HT-29 (cell line): Measurements from ENCODE around the gene S100B. TPM values are rescaled to one million over a fixed set of nuclear protein-coding genes. Genes with fewer than 3 reads are reported as not detected.

Experiments used
- DNase-seq: peaks from one replicate; pipeline ENCODE4 v3.0.0-alpha.2; 2015; ENCODE audit warnings: low spot score
- total RNA-seq: library from RNA; depleted of rRNA; stranded (reverse); fragments of >200 nt; shearing (Covaris generic); gene quantifications from 2 replicates; pipeline ENCODE4 v1.2.3, GENCODE V29; 2014; rRNA removed

The S100B gene
- total RNA-seq, 1 experiment from 2014 or later, result not detected

GRCh38 chr21:46561445-46562090, 43.3 kb downstream of the S100B start:
- no peak for DNase-seq

GRCh38 chr21:46560568-46561444, 44.1 kb downstream of the S100B start:
- no peak for DNase-seq

GRCh38 chr21:46559291-46559983, 45.4 kb downstream of the S100B start:
- no peak for DNase-seq

- DNase-seq, result no peak
These were observed 46.9 kb downstream of the S100B start for GRCh38 chr21:46557919-46558392.

- no peak for DNase-seq
These were observed 47.4 kb downstream of the S100B start for GRCh38 chr21:46557469-46557868.

- DNase-seq, result no peak
These were observed 48.1 kb downstream of the S100B start for GRCh38 chr21:46556802-46557201.

- DNase-seq, result no peak
These were observed 49.2 kb downstream of the S100B start for GRCh38 chr21:46555678-46556077.

- no peak for DNase-seq
These were observed 49.7 kb downstream of the S100B start for GRCh38 chr21:46555225-46555617.

- DNase-seq, result no peak
These were observed 50.3 kb downstream of the S100B start for GRCh38 chr21:46554431-46555224.

GRCh38 chr21:46553993-46554392, 50.9 kb downstream of the S100B start:
- no peak for DNase-seq

GRCh38 chr21:46552865-46553379, 52.0 kb downstream of the S100B start:
- DNase-seq, result no peak

GRCh38 chr21:46552274-46552673, 52.6 kb downstream of the S100B start:
- no peak for DNase-seq

- DNase-seq, result no peak
These were observed 53.1 kb downstream of the S100B start for GRCh38 chr21:46551636-46552241.

- DNase-seq, result no peak
These were observed 54.6 kb downstream of the S100B start for GRCh38 chr21:46550116-46550941.

GRCh38 chr21:46549650-46550049, 55.2 kb downstream of the S100B start:
- no peak for DNase-seq

Other genes with a start within 250 kb of the S100B start
- 15.2 and 17.8 TPM in 2 replicates for gene DIP2A, start 146.2 kb downstream of the S100B start, total RNA-seq
- 54.8 and 55.1 TPM in 2 replicates for gene PRMT2, start 30.6 kb upstream of the S100B start, total RNA-seq